Natural killer cell (primary cell): Measurements from ENCODE around the gene PBXIP1. TPM values are rescaled to one million over a fixed set of nuclear protein-coding genes. Genes with fewer than 3 reads are reported as not detected.

ENCODE experiments used
- ATAC-seq, 3 donors: fragments of 150-1000 bp in 2 of 3; fragments of 200-7000 bp in 1 of 3; cut with Tn5 transposase; 1 replicate in 1 of 3; 2 replicates in 2 of 3; pipeline ENCODE4 v1.10.0; 2021; ENCODE audit warnings: mild to moderate bottlenecking in 2 of 3, moderate library complexity in 2 of 3
- DNase-seq, 2 donors: peaks; one replicate each; pipeline versions ENCODE4 v3.0.0 to v3.0.0-alpha.2; 2013 to 2021; ENCODE audit warnings: mixed read lengths in 1 of 2
- H3K27ac ChIP-seq: one replicate; pipeline ENCODE4 v1.5.1; 2013; ENCODE audit warnings: mild to moderate bottlenecking, low read length
- H3K27me3 ChIP-seq: one replicate; pipeline ENCODE4 v1.6.1; 2013; ENCODE audit warnings: low read length; ENCODE audit not compliant: control insufficient read depth, insufficient read depth
- H3K36me3 ChIP-seq: one replicate; pipeline ENCODE4 v1.6.1; 2013; ENCODE audit warnings: low read length; ENCODE audit not compliant: control insufficient read depth, insufficient read depth
- H3K4me1 ChIP-seq: one replicate; pipeline ENCODE4 v1.6.1; 2013; ENCODE audit warnings: low read length; ENCODE audit not compliant: control insufficient read depth, insufficient read depth
- H3K4me3 ChIP-seq: one replicate; pipeline ENCODE4 v1.5.1; 2013; ENCODE audit warnings: low read length
- H3K9me3 ChIP-seq: one replicate; pipeline ENCODE4 v1.6.1; 2013; ENCODE audit warnings: low read length; ENCODE audit not compliant: control insufficient read depth, insufficient read depth
- H3K27ac Mint-ChIP-seq, 2 donors: one replicate each; pipeline ENCODE4 v1.8.0; 2022; ENCODE audit warnings: mild to moderate bottlenecking in 2 of 2, mixed read lengths in 2 of 2, moderate library complexity in 1 of 2
- H3K27me3 Mint-ChIP-seq, 2 donors: one replicate each; pipeline ENCODE4 v1.8.0; 2022; ENCODE audit warnings: low read depth in 2 of 2, mixed read lengths in 2 of 2
- H3K36me3 Mint-ChIP-seq: one replicate; pipeline ENCODE4 v1.8.0; 2022; ENCODE audit warnings: mixed read lengths
- H3K4me1 Mint-ChIP-seq, 2 donors: one replicate each; pipeline ENCODE4 v1.8.0; 2022; ENCODE audit warnings: mixed read lengths in 2 of 2
- H3K4me3 Mint-ChIP-seq: one replicate; pipeline ENCODE4 v1.8.0; 2022; ENCODE audit warnings: mild to moderate bottlenecking, moderate library complexity, mixed read lengths
- H3K9me3 Mint-ChIP-seq, 2 donors: one replicate each; pipeline ENCODE4 v1.8.0; 2022; ENCODE audit warnings: mixed read lengths in 2 of 2
- WGBS: methylation state at CpG from one replicate; pipeline ENCODE4 v1.1.7; 2013; ENCODE audit warnings: missing lambda C conversion rate; ENCODE audit not compliant: insufficient coverage; 5-methylcytosine and 5-hydroxymethylcytosine counted together
- intact Hi-C: fragments of 100-400 bp; cut with micrococcal nuclease; formaldehyde crosslinking; loops from one replicate; pipeline ENCODE4 v1.14.2; 2022
- total RNA-seq, 4 donors: library from RNA; stranded (reverse); fragments of 120-200 nt in 1 of 4; gene quantifications; one replicate each; pipeline versions ENCODE4 v1.2.3 to v1.2.4, GENCODE V29; 2013 to 2022
- TF ChIP-seq, protein P1 (sequence below): fragments of 200-600 bp; IDR thresholded peaks from one replicate; pipeline ENCODE4 v1.8.0; 2022; ENCODE audit warnings: antibody characterized with exemption

PBXIP1 gene
- total RNA-seq, 3 donors from 2014 or later (not counting 1 experiment from before 2014, with no cell fraction given): 158 to 200 (median 197) TPM

GRCh38 chr1:154957091-154957657 lies 1.3 kb upstream of the PBXIP1 start:
- Mint-ChIP-seq H3K4me3 (peak overlapping the region; percentile 31), H3K27ac (peak overlapping the region; percentile 89 to 94), H3K4me1 (peaks cover 56 to 58% of the 10 kb centered on the region in 2 donors), H3K27me3 (no peaks in the 10 kb centered on the region), H3K9me3 (no peaks in the 10 kb centered on the region), H3K36me3 (no peaks in the 10 kb centered on the region)
- no peak for ATAC-seq
- intact Hi-C loops: loop anchor here (2.0 to 5.0 kb wide), 2 partner anchors 18 to 95 kb away; partner anchors contain the start of genes ADAM15 and CKS1B
- WGBS: 96% methylated on average over 8 of the region's 9 CpGs
- Histone ChIP-seq H3K4me3 (no peak overlapping the region), H3K27me3 (no peaks in the 10 kb centered on the region), H3K9me3 (no peaks in the 10 kb centered on the region), H3K36me3 (peaks cover 11% of the 10 kb centered on the region), H3K4me1 (peaks cover 52% of the 10 kb centered on the region), H3K27ac (no peak overlapping the region)
- TF ChIP-seq, protein P1, sequence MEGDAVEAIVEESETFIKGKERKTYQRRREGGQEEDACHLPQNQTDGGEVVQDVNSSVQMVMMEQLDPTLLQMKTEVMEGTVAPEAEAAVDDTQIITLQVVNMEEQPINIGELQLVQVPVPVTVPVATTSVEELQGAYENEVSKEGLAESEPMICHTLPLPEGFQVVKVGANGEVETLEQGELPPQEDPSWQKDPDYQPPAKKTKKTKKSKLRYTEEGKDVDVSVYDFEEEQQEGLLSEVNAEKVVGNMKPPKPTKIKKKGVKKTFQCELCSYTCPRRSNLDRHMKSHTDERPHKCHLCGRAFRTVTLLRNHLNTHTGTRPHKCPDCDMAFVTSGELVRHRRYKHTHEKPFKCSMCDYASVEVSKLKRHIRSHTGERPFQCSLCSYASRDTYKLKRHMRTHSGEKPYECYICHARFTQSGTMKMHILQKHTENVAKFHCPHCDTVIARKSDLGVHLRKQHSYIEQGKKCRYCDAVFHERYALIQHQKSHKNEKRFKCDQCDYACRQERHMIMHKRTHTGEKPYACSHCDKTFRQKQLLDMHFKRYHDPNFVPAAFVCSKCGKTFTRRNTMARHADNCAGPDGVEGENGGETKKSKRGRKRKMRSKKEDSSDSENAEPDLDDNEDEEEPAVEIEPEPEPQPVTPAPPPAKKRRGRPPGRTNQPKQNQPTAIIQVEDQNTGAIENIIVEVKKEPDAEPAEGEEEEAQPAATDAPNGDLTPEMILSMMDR: no peak
- no peak for DNase-seq

DNA sequence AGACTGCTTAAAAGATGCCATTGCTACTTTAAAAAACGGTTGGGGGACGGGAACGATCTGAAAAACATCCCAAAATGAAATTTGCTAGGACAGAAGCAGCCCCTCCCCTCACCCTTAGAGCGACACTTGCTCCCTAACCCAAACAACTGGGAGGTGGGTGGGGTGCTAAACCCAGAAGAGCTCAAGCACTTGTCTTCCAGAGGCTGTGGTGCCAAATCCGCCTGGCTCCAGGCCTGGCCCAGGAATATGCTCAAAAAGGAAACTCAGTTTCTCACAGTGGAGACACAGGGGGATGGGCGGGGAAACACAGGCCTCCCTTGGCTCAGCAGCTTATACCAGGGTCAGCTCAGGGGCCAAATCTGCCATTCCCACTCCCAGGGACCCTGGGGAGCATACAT lies 644 bp upstream of the PBXIP1 start:
- H3K27me3 Mint-ChIP-seq: no peaks in the 10 kb centered on the region
- peak overlapping the region; percentile 94 for H3K4me3 Mint-ChIP-seq
- H3K9me3 Mint-ChIP-seq: no peaks in the 10 kb centered on the region
- ATAC-seq (no peak), DNase-seq (no peak)
- Histone ChIP-seq H3K27me3 (no peaks in the 10 kb centered on the region), H3K9me3 (no peaks in the 10 kb centered on the region), H3K4me3 (peak overlapping the region; percentile 72), H3K4me1 (peaks cover 56% of the 10 kb centered on the region), H3K36me3 (peaks cover 15% of the 10 kb centered on the region), H3K27ac (peak overlapping the region; percentile 95)
- peak overlapping the region; percentile 89 to 94 for H3K27ac Mint-ChIP-seq
- no peaks in the 10 kb centered on the region for H3K36me3 Mint-ChIP-seq
- peaks cover 59 to 63% of the 10 kb centered on the region in 2 donors for H3K4me1 Mint-ChIP-seq
- TF ChIP-seq, protein P1: no peak
- WGBS: 45% methylated on average over 5 of the region's 6 CpGs
- intact Hi-C loops: loop anchor here (1.0 to 5.0 kb wide), 3 partner anchors 18 to 96 kb away; partner anchors contain the start of genes ADAM15 and CKS1B

DNA sequence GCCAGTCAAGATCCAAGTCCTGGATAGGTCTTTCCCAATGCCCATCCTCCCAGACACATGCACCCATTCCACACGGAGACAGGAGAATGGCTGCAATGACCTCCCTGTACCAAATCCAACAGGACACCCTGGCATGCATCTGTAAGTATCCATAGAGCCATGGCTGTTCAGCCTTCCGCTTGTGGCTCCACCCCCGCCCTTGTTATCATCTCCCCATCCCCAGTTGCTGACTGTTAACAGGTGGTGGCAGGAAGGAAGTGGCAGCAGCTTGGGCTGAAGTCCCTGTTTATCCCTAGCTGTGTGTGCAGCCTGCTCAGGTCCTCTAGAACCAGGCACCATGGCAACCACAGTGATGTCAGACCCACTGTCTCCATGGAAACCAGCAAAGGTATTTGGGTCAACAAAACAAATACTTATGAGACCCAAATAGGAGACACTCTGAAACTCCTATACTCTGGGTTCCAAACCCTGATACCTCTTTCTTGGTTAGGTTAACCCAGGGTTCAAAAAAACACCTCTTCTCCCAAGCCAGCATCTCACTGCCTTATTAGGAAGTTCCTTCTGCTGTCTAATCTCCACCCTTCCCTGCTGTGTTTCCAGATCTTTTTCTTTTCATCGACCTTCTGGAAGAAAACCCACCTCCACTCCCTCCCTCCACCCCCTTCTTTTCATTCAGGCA lies 721 bp downstream of the PBXIP1 start:
- H3K4me1 Mint-ChIP-seq: peaks cover 50 to 61% of the 10 kb centered on the region in 2 donors
- no peaks in the 10 kb centered on the region for H3K9me3 ChIP-seq
- peak overlapping the region; percentile 89 to 94 for H3K27ac Mint-ChIP-seq
- H3K27ac ChIP-seq: peak overlapping the region; percentile 95
- intact Hi-C loops: loop anchor here (2.0 to 5.0 kb wide), 2 partner anchors 62 to 97 kb away; partner anchors contain the start of gene ADAM15
- H3K27me3 Mint-ChIP-seq: no peaks in the 10 kb centered on the region
- H3K36me3 ChIP-seq: peaks cover 28% of the 10 kb centered on the region
- peaks cover 57% of the 10 kb centered on the region for H3K4me1 ChIP-seq
- TF ChIP-seq, protein P1: no peak
- WGBS: 1% methylated on average over 4 of the region's 4 CpGs
- H3K27me3 ChIP-seq: no peaks in the 10 kb centered on the region
- H3K4me3 Mint-ChIP-seq: peak overlapping the region; percentile 94
- no peaks in the 10 kb centered on the region for H3K9me3 Mint-ChIP-seq
- DNase-seq: peak; percentile 66 to 99
- H3K4me3 ChIP-seq: peak overlapping the region; percentile 72
- H3K36me3 Mint-ChIP-seq: no peaks in the 10 kb centered on the region
- peak; percentile 76 to 89 (median 82) for ATAC-seq
